Activated T-cell treated with anti-CD3 and anti-CD28 coated beads for 24 hours (primary cell): ENCODE data around the gene EML4.

Experiments
- DNase-seq: peaks from one replicate; pipeline ENCODE4 v3.0.0-alpha.2; 2020; ENCODE audit warnings: low read depth

EML4 gene

GRCh38 chr2:42303252-42303651 lies 134.1 kb downstream of the EML4 start:
- DNase-seq: no peak

DNA sequence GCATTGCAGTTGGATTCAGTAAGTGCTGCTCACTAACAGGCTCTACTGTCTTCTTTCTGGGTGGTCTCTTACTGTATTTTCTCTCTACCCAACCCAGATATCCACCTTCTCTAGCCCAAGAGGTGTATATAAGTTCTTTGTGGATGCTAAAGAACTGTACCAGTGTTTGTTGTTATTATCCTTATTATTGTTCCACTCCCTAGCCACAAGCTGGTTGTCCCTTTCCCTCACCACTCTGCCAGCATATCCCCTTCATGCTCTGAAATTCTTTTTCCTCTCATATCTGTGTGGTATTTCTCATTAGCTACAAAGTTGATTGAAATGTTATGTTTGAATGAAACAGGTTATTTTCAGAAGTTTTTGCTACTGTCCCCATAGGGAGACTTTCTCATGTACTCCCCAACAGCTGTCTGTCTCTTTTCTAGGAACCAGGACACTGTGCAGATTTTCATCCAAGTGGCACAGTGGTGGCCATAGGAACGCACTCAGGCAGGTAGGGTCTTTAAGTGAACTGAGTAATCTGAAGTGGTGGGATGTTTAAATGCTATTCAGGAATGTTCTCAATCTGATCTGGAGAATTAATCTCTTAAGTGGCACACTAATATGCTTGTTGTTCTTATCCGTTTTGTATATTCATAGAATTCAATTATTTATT lies 135.0 kb downstream of the EML4 start:
- no peak for DNase-seq

DNA sequence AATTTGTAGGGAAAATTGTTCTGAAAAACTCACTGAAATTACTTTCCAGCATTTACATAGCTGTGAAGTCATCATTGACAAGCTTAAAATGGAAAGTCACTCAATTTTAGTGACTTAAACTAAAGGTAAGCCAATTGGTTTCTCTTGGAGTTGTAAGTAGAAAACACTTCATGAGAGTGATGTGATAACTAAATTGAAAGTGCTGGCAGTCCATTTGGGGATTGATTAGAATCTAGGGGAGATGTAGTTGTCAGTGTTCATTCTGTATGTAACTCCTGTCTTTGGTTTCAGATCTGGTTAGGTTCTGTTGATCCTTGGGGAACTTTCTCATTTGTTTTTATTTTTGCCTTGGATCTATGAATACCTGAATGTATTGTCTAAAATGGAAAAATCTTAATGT lies 138.0 kb downstream of the EML4 start:
- no peak for DNase-seq

DNA sequence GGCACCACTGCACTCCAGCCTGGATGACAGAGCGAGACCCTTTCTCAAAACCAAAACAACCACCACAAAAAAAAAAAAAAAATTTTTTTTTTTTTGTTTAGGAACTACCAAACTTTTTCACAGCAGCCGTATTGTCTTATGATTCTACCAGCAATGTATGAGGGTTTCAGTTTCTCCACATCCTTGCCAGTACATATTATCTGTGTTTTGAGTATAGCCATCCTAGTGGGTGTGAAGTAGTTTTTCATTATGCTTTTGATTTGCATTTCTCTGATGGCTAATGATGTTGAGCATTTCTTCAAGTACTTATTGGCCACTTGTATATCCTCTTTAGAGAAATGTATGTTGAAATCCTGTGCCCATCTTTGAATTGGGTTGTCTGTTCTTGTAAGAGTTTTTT lies 140.2 kb downstream of the EML4 start:
- no peak for DNase-seq

DNA sequence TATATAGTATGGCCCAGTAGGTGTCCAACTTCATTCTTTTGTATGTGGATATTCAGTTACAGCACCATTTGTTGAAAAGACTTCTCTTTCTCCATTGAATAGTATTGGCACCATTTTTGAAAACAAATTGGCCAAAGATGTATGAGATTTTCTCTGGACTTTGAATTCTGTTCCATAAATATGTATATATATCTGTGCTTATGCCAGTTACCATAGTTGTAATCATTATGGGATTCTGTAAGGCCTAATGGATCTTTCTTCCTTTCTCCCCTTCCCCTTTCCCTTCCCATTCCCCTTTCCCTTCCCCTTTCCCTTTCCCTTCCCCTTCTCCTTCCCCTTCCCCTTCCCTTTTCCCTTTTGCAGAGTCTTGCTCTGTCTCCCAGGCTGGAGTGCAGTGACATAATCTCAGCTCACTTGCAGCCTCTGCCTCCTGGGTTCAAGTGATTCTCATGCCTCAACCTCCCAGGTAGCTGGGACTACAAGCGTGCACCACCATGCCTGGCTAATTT lies 140.9 kb downstream of the EML4 start:
- no peak for DNase-seq

- DNase-seq: no peak
Measured at GRCh38 chr2:42312106-42312505, 143.0 kb downstream of the EML4 start.

GRCh38 chr2:42314892-42315468 lies 145.8 kb downstream of the EML4 start:
- DNase-seq: no peak

DNA sequence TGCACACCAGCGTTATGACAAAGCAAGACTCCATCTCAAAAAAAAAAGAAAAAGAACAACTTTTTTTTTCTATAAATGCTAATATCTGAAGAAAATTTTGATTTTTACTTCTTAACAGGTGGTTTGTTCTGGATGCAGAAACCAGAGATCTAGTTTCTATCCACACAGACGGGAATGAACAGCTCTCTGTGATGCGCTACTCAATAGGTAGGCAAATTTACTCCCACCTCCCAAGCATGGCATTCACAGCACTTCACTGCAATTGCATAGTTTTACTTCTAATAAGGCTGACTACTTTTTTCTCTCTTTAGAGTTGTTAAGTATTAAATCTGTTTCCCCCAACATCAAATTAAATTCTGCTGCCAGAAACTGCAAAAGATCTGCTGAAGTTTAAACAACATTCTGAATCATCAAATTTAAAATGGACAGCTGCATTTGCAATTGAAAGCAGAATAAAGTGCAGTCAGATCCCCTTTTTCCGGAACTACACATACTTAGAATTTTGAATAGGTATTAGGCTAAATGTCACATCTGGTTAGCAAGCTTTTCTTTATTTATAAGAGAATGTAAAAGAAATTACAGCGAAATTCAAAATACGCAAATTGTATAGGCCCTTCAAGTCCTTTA lies 146.8 kb downstream of the EML4 start:
- no peak for DNase-seq

- DNase-seq: no peak
Measured at GRCh38 chr2:42316910-42317309, 147.8 kb downstream of the EML4 start.

DNA sequence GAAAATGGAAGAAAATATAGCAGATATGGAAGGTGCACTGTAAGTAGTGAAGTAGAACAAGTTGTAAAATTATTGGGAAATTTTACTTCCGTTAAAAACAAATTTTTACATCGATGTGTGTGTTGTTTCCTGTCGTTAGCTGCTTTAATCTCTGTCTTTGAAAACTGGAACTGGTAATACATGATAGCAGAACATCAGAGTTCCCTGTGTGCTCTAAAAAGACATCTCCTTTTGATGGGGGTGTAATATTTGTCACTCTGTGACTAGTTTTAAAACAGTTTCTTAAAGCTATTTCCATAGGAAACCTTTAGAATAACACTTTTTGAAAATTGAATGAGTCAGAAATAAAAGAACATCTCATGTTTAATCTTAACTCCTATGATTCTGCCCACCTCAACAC lies 148.3 kb downstream of the EML4 start:
- DNase-seq: no peak

DNA sequence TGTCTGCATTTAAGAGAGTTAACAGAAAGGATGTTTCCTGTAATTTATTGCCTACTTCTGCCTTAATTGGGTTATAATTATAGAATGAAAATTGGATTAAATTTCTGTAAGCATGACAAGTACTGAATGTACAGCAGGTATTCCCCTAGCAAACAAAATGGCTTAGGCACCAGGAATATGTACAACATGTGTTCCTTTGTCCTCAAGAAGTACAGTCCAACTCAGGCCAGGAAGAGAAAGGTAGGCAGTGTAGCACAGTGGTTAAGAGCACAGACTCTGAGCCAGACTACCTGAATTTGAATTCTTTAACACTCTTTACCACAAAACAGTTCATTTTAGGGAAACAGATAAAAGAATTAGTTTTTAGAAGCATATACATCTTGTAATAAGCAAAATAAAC lies 148.8 kb downstream of the EML4 start:
- DNase-seq: no peak

- DNase-seq: no peak
Measured at GRCh38 chr2:42319265-42319664, 150.1 kb downstream of the EML4 start.

DNA sequence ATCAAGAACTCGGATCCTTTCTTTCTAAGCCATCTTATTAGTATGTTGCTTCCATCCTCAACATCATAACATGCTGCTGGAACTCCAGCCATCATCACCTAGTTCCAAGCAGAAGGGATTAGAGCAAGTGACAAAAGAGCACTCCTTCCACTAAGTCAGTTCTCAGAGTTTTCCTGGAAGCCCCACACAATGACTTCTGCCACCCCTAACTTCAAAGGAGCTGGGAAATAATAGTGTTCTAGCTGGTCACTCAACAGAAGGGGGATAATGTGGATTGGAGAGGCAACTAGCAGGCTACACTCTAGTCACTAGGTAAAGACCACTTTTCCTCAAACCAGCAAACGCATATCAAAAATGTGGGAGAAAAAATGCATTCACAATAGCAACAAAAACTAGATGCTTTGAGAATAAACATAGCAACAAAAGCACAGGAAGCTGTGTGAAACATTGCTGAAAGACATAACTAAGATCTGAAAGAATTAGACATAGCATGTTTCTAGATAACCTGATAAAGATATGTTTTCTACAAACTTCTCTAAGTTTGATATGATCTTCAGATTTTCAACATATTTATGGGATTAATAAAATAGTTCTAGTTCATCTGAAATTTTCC lies 152.4 kb downstream of the EML4 start:
- DNase-seq: no peak

DNA sequence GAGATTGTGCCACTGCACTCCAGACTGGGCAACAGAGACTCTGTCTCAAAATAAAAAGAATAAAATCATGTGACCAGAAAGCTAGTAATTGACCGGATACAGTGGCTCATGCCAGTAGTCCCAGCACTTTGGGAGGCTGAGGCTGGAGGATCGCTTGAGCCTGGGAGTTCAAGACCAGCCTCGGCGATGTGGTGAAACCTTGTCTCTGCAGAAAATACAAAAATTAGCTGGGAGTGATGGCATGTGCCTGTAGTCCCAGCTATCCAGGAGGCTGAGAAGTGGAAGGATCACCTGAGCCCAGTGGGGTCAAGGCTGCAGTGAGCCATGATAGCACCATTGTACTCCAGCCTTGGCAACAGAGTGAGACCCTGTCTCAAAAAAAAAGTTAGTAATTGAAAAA lies 155.1 kb downstream of the EML4 start:
- no peak for DNase-seq

- no peak for DNase-seq
Measured at GRCh38 chr2:42324949-42325348, 155.8 kb downstream of the EML4 start.

- DNase-seq: no peak
Measured at GRCh38 chr2:42325609-42326008, 156.5 kb downstream of the EML4 start.

- no peak for DNase-seq
Measured at GRCh38 chr2:42327125-42327524, 158.0 kb downstream of the EML4 start.

- DNase-seq: no peak
Measured at GRCh38 chr2:42328148-42328833, 159.1 kb downstream of the EML4 start.

DNA sequence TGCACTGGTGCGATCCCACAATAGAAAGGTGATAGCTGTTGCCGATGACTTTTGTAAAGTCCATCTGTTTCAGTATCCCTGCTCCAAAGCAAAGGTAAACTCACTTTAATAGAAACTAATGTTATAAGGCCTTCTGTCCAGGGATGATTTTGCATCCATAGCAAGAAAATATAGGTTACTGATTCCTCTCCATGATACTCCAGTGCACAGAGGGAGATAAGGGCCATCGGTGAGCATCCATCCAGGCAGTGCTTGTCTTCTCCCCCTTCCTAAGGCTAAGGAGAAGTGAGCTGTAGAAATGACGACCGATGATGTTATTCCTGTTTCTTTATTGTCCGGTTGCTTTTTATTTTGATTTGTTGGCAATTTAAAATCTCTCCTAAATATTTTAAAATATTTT lies 159.8 kb downstream of the EML4 start:
- no peak for DNase-seq

GRCh38 chr2:42329736-42330135 lies 160.6 kb downstream of the EML4 start:
- no peak for DNase-seq

- no peak for DNase-seq
Measured at GRCh38 chr2:42331569-42332284, 162.6 kb downstream of the EML4 start.

GRCh38 chr2:42332575-42332974 lies 163.4 kb downstream of the EML4 start:
- DNase-seq: no peak
